H1 (cell line): Measurements from ENCODE around the gene GNA12. TPM values are rescaled to one million over a fixed set of nuclear protein-coding genes. Genes with fewer than 3 reads are reported as not detected.
"Not testable (repeated sequence)": the region's sequence is repeated elsewhere in the genome, so short reads cannot be mapped to it uniquely, and the experiment has no call there.

Source experiments
- CTCF ChIA-PET: fragments of 300-600 bp; sonication (Branson Sonifier 250); formaldehyde crosslinking; loops from one replicate; lab custom pipeline; 2021; ENCODE audit not compliant: partially characterized antibody; lab: Charles Lee
- POLR2A ChIA-PET: fragments of 300-600 bp; sonication (Branson Sonifier 250); formaldehyde crosslinking; loops from one replicate; lab custom pipeline; 2021; ENCODE audit warnings: inconsistent platforms; ENCODE audit not compliant: partially characterized antibody; lab: Charles Lee
- DNase-seq, 2 experiments: peaks; one replicate each; pipeline versions ENCODE4 v3.0.0 to v3.0.0-alpha.2; 2010 to 2022; ENCODE audit warnings: low spot score in 2 of 2, low read depth in 1 of 2, mixed read lengths in 1 of 2
- FAIRE-seq: peaks from 2 replicates; lab custom pipeline; 2011; peaks lifted over from hg19 to GRCh38; lab: Jason Lieb, UNC
- H2AFZ ChIP-seq: 2 replicates; pipeline ENCODE4 v1.8.1; 2012; ENCODE audit warnings: low read length, inconsistent platforms
- H2AK5ac ChIP-seq: 2 replicates; pipeline ENCODE4 v1.6.1; 2013; ENCODE audit warnings: low read depth, low read length
- H2BK120ac ChIP-seq: replicated peaks from 2 replicates; pipeline ENCODE3; 2013; ENCODE audit warnings: low read depth, low read length, inconsistent platforms
- H2BK12ac ChIP-seq: 2 replicates; pipeline ENCODE4 v1.6.1; 2013; ENCODE audit warnings: low read depth, low read length
- H2BK15ac ChIP-seq: 2 replicates; pipeline ENCODE4 v1.6.1; 2013; ENCODE audit warnings: low read length
- H2BK20ac ChIP-seq: 2 replicates; pipeline ENCODE4 v1.6.1; 2013; ENCODE audit warnings: low read length
- H2BK5ac ChIP-seq: 2 replicates; pipeline ENCODE4 v1.6.1; 2013; ENCODE audit warnings: low read depth, low read length
- H3K14ac ChIP-seq: 2 replicates; pipeline ENCODE4 v1.6.1; 2013; ENCODE audit warnings: inconsistent platforms; ENCODE audit not compliant: insufficient read length
- H3K18ac ChIP-seq: 2 replicates; pipeline ENCODE4 v1.6.1; 2013; ENCODE audit warnings: low read length; ENCODE audit errors: extremely low read depth
- H3K23ac ChIP-seq: 2 replicates; pipeline ENCODE4 v1.6.1; 2013; ENCODE audit warnings: inconsistent platforms; ENCODE audit not compliant: insufficient read length
- H3K23me2 ChIP-seq: 2 replicates; pipeline ENCODE4 v1.6.1; 2013; ENCODE audit warnings: low read depth, low read length
- H3K27ac ChIP-seq: 2 replicates; pipeline ENCODE4 v1.6.1; 2011; ENCODE audit warnings: low read depth, low read length, inconsistent platforms
- H3K27me3 ChIP-seq, 4 experiments: replicated peaks in 1 of 4; 1 replicate in 1 of 4; 2 replicates in 3 of 4; pipeline versions ENCODE4 v1.6.1 to v1.8.1; 2011 to 2013; ENCODE audit warnings: low read length in 3 of 4, mild to moderate bottlenecking in 3 of 4, inconsistent platforms in 2 of 4, mixed read lengths in 2 of 4, moderate library complexity in 1 of 4; ENCODE audit not compliant: control insufficient read depth in 3 of 4, insufficient read depth in 3 of 4; ENCODE audit errors: extremely low read depth in 1 of 4
- H3K36me3 ChIP-seq, 4 experiments: 2 replicates each; pipeline versions ENCODE4 v1.6.1 to v1.8.1; 2011 to 2013; ENCODE audit warnings: mild to moderate bottlenecking in 4 of 4, low read length in 3 of 4, moderate library complexity in 2 of 4, control low read depth in 1 of 4, inconsistent platforms in 1 of 4; ENCODE audit not compliant: insufficient read depth in 4 of 4, control insufficient read depth in 2 of 4
- H3K4ac ChIP-seq: replicated peaks from 2 replicates; pipeline ENCODE3; 2013; ENCODE audit warnings: low read length, low read depth, mixed read lengths, inconsistent platforms; ENCODE audit not compliant: insufficient read length
- H3K4me1 ChIP-seq, 4 experiments: replicated peaks in 1 of 4; 1 replicate in 1 of 4; 2 replicates in 3 of 4; pipeline versions ENCODE4 v1.6.1 to v1.8.1; 2011 to 2013; ENCODE audit warnings: low read length in 3 of 4, inconsistent platforms in 2 of 4, mixed read lengths in 1 of 4; ENCODE audit not compliant: insufficient read depth in 4 of 4, control insufficient read depth in 3 of 4
- H3K4me2 ChIP-seq, 2 experiments: 2 replicates each; pipeline versions ENCODE4 v1.6.1 to v1.8.1; 2011 to 2013; ENCODE audit warnings: low read depth in 2 of 2, low read length in 2 of 2, control low read depth in 1 of 2, inconsistent platforms in 1 of 2, mild to moderate bottlenecking in 1 of 2; ENCODE audit not compliant: insufficient read depth in 1 of 2
- H3K4me3 ChIP-seq, 4 experiments: fragments of 200-600, 300-600 bp in 1 of 4; sonication (generic), shearing (Covaris generic), sonication (Bioruptor Twin) in 1 of 4; 2 replicates each; pipeline versions ENCODE4 v1.5.1 to v1.8.1; 2011 to 2016; ENCODE audit warnings: low read length in 4 of 4, low read depth in 3 of 4, control low read depth in 2 of 4, inconsistent platforms in 2 of 4, mild to moderate bottlenecking in 2 of 4, mixed read lengths in 1 of 4, moderate library complexity in 1 of 4; ENCODE audit not compliant: insufficient read depth in 2 of 4; ENCODE audit errors: extremely low read depth in 1 of 4
- H3K56ac ChIP-seq: replicated peaks from 2 replicates; pipeline ENCODE3; 2013; ENCODE audit warnings: low read depth, mild to moderate bottlenecking, mixed read lengths, low read length, inconsistent platforms; ENCODE audit not compliant: insufficient read length
- H3K79me1 ChIP-seq: 2 replicates; pipeline ENCODE4 v1.6.1; 2013; ENCODE audit warnings: low read depth, low read length, control low read depth
- H3K79me2 ChIP-seq, 2 experiments: 2 replicates each; pipeline versions ENCODE4 v1.6.1 to v1.8.1; 2012 to 2013; ENCODE audit warnings: low read length in 2 of 2, mild to moderate bottlenecking in 2 of 2, inconsistent platforms in 1 of 2; ENCODE audit not compliant: insufficient read depth in 2 of 2, control insufficient read depth in 1 of 2
- H3K9ac ChIP-seq, 4 experiments: replicated peaks in 1 of 4; 1 replicate in 1 of 4; 2 replicates in 3 of 4; pipeline versions ENCODE4 v1.6.1 to v1.8.1; 2011 to 2013; ENCODE audit warnings: low read depth in 3 of 4, low read length in 3 of 4, control low read depth in 2 of 4, mild to moderate bottlenecking in 2 of 4, moderate library complexity in 2 of 4, inconsistent platforms in 1 of 4; ENCODE audit errors: extremely low read depth in 1 of 4
- H3K9me3 ChIP-seq, 2 experiments: 2 replicates each; pipeline versions ENCODE4 v1.6.1 to v1.8.1; 2012 to 2013; ENCODE audit warnings: mild to moderate bottlenecking in 2 of 2, moderate library complexity in 2 of 2, control low read depth in 1 of 2, inconsistent platforms in 1 of 2, low read depth in 1 of 2, low read length in 1 of 2, mixed read lengths in 1 of 2; ENCODE audit not compliant: insufficient read depth in 2 of 2
- H4K20me1 ChIP-seq, 2 experiments: replicated peaks in 1 of 2; 2 replicates each; pipeline versions ENCODE3 to v1.8.1; 2011 to 2013; ENCODE audit warnings: inconsistent platforms in 2 of 2, low read length in 2 of 2, mild to moderate bottlenecking in 1 of 2; ENCODE audit not compliant: insufficient read depth in 2 of 2, control insufficient read depth in 1 of 2
- H4K5ac ChIP-seq: 2 replicates; pipeline ENCODE4 v1.6.1; 2013; ENCODE audit warnings: low read length, low read depth, mixed read lengths, inconsistent platforms; ENCODE audit not compliant: insufficient read length
- H4K8ac ChIP-seq: 2 replicates; pipeline ENCODE4 v1.8.0; 2013; ENCODE audit warnings: mild to moderate bottlenecking, moderate library complexity, low read length, inconsistent platforms; ENCODE audit not compliant: insufficient read depth; ENCODE audit errors: extremely low read depth
- H4K91ac ChIP-seq: replicated peaks from 2 replicates; pipeline ENCODE3; 2013; ENCODE audit warnings: low read length, mixed read lengths, inconsistent platforms; ENCODE audit not compliant: insufficient read length
- WGBS, 2 experiments: shearing (Covaris generic) in 1 of 2; methylation state at CpG; one replicate each; pipeline versions ENCODE4 v1.1.6 to v1.1.7; 2013 to 2015; ENCODE audit warnings: low lambda C conversion rate in 2 of 2, mixed read lengths in 2 of 2, inconsistent platforms in 1 of 2, low coverage in 1 of 2, missing lambda C conversion rate in 1 of 2; ENCODE audit not compliant: insufficient replicate concordance in 2 of 2, insufficient coverage in 1 of 2, insufficient read length in 1 of 2; ENCODE audit errors: extremely low coverage in 1 of 2, missing lambda C conversion rate in 1 of 2; 5-methylcytosine and 5-hydroxymethylcytosine counted together
- polyA plus RNA-seq, 7 experiments: library from polyadenylated mRNA; depleted of rRNA in 3 of 7; stranded (reverse) in 5 of 7; unstranded in 2 of 7; fragments of >200 nt in 5 of 7; fragments of 200-250 nt in 2 of 7; gene quantifications; 1 replicate in 5 of 7; 2 replicates in 1 of 7; 4 replicates in 1 of 7; pipeline versions ENCODE4 v1.2.1 to v1.2.3, GENCODE V29; 2011 to 2013; ENCODE audit warnings: missing spikeins in 2 of 7, mixed read lengths in 2 of 7
- total RNA-seq: library from RNA; stranded (reverse); fragmentation: NEBNext Ultra II Directional; extraction: Animal tissue kit (Norgen Biotek cat#: 25700); gene quantifications from 2 replicates; pipeline ENCODE4 v1.2.1, GENCODE V29; 2021

The GNA12 gene
- total and polyA plus RNA-seq, 2 of the 8 experiments (the other 6 are each of a cell fraction or from before 2014, with no cell fraction given), result 96.5 to 109 TPM

DNA sequence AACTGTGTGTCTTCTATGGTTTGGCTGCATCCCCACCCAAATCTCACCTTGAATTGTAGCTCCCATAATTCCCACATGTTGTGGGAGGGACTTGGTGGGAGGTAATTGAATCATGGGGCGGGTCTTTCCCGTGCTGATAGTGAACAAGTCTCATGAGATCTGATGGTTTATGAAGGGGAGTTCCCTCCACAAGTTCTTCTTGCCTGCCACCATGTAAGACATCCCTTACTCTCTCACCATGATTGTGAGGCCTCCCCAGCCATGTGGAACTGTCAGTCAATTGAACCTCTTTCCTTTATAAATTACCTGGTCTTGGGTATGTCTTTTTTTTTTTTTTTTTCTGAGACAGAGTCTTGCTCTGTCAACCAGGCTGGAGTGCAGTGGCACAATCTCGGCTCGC lies 9.4 kb upstream of the GNA12 start:
- H3K9me3 ChIP-seq, H2AK5ac ChIP-seq, H3K27ac ChIP-seq, H3K79me2 ChIP-seq, H3K23me2 ChIP-seq, FAIRE-seq, H3K9ac ChIP-seq, H3K4me2 ChIP-seq, H4K91ac ChIP-seq, H2BK5ac ChIP-seq, H4K5ac ChIP-seq, H3K14ac ChIP-seq, H3K36me3 ChIP-seq, H3K4ac ChIP-seq, H3K18ac ChIP-seq, H2AFZ ChIP-seq, H4K20me1 ChIP-seq, H3K23ac ChIP-seq, H3K56ac ChIP-seq, DNase-seq, H3K4me3 ChIP-seq, H2BK15ac ChIP-seq, H3K4me1 ChIP-seq, H2BK120ac ChIP-seq, H4K8ac ChIP-seq, POLR2A ChIA-PET, H3K27me3 ChIP-seq, H3K79me1 ChIP-seq, H2BK20ac ChIP-seq: not testable (repeated sequence)
- 0 out of 2 replicates have a peak overlapping the region, but pooled peaks have one; percentile 68 for H2BK12ac ChIP-seq
- CTCF ChIA-PET, result interaction anchor here (1.0 kb wide), 1 partner anchor 25 kb away, joined by 4 read pairs; no protein-coding TSS in a partner anchor
- 85% methylated on average over 4 of the region's 4 CpGs; no CpG with 5 or more reads in 1 of the 2 experiments for WGBS, 2 experiments
